Measurements from ENCODE around the gene MBD3L1. TPM values are rescaled to one million over a fixed set of nuclear protein-coding genes. Genes with fewer than 3 reads are reported as not detected.

MBD3L1 gene
- total RNA-seq: not detected

DNA sequence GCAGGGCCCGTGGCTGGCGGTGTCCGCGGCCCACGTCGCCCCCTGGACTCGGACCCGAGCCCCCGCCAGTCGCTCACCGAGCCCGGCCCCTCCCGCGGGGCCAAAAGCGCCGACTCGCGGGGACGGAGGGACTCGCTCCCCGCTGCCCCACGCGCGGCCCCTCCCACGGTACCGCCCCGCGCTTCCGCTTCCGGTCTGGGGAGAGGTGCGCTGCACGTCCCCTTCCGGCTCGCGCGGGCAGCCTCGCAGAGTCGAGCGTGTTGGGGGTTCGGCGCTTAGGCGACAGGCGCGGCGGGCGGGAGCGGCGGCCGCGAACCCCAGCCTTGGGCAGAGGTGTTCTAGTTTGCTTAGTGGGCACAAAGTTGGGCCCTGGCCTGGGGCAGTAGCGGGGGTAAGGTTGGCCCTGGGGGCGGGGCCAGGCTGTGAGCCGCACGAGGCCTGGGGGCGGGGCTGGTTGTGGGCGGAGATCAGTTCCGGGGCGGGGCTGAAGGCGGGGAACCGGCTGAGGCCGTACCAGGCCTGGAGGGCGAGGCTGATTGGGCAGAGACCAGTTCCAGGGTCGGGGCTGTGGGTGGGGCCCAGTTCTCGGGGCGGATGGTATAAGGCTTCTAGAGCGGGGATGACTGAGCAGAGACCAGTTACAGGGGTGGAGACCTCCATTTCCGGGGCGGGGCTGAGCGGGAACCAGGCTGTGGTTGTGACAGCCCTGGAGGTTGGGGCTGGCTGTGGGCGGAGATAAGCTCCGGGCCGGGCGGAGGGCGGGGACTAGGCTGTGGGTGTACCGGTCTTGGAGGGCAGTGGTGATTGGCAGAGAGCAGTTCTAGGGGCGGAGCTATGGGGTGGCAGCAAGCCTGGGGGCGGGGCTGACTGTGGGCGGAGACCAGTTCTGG lies at the start of gene MBD3L1, which contains the start of gene ZNF558:
MBD3L1 (plus strand) TSS at position 246 of the 890 bp plus-strand sequence. CDS start 10,302 bp downstream, outside the sequence.
ZNF558 (minus strand) TSS at position 173 of the 890 bp plus-strand sequence. CDS start 9,645 bp downstream, outside the sequence.
- Histone ChIP-seq H3K9me3 (no peaks in the 10 kb centered on the region), H3K4me1 (peaks cover 10% of the 10 kb centered on the region), H3K27ac (peak within 1 kb of the TSS; percentile 98), H3K27me3 (no peaks in the 10 kb centered on the region), H3K36me3 (peaks cover 20% of the 10 kb centered on the region), H3K4me3 (peak within 1 kb of the TSS; percentile 99)
- TF ChIP-seq, protein P1, sequence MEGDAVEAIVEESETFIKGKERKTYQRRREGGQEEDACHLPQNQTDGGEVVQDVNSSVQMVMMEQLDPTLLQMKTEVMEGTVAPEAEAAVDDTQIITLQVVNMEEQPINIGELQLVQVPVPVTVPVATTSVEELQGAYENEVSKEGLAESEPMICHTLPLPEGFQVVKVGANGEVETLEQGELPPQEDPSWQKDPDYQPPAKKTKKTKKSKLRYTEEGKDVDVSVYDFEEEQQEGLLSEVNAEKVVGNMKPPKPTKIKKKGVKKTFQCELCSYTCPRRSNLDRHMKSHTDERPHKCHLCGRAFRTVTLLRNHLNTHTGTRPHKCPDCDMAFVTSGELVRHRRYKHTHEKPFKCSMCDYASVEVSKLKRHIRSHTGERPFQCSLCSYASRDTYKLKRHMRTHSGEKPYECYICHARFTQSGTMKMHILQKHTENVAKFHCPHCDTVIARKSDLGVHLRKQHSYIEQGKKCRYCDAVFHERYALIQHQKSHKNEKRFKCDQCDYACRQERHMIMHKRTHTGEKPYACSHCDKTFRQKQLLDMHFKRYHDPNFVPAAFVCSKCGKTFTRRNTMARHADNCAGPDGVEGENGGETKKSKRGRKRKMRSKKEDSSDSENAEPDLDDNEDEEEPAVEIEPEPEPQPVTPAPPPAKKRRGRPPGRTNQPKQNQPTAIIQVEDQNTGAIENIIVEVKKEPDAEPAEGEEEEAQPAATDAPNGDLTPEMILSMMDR (IDR thresholded peaks at IDR 0.05): peak in 1 of 2 donors; percentile 51
- TF ChIP-seq POLR2AphosphoS5 (IDR thresholded peaks at IDR 0.05) (peak; percentile 75 to 96 (median 92)), EP300 (IDR thresholded peaks at IDR 0.05) (no peak), POLR2A (IDR thresholded peaks at IDR 0.05) (peak in 1 of 2 donors; percentile 86)
- peak; percentile 99 to 100 for DNase-seq (ENCODE audit: low spot score in 2 of 2)
- 2% methylated on average over 10 of the region's 78 CpGs for WGBS

DNA sequence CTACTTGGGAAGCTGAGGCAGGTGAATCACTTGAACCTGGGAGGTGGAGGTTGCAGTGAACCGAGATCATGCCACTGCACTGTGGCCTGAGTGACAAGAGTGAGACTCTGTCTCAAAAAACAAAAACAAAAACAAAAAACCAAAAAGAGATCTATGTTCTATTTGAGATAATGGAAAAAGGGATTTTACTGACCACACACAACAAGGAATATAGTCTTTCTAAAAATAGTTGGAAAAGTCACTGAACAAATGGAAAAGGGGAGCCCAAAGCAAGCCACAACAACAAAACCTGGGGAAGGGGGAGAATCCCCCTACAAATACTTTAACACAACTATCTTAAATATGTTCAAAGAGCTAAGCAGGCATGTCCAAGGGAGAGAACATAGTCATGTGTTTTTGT lies 37.4 kb upstream of the MBD3L1 start:
- 52% methylated on average over 1 of the region's 1 CpG for WGBS
- H3K4me3 ChIP-seq: no peak overlapping the region
- H3K27me3 ChIP-seq: no peaks in the 10 kb centered on the region
- no peaks in the 10 kb centered on the region for H3K4me1 ChIP-seq
- H3K27ac ChIP-seq: no peak overlapping the region
- TF ChIP-seq EP300 (IDR thresholded peaks at IDR 0.05) (no peak), POLR2AphosphoS5 (IDR thresholded peaks at IDR 0.05) (no peak), POLR2A (IDR thresholded peaks at IDR 0.05) (no peak)
- TF ChIP-seq, protein P1 (IDR thresholded peaks at IDR 0.05): no peak
- H3K9me3 ChIP-seq: peaks cover 11% of the 10 kb centered on the region
- no peaks in the 10 kb centered on the region for H3K36me3 ChIP-seq
- no peak for DNase-seq (ENCODE audit: low spot score in 2 of 2)

DNA sequence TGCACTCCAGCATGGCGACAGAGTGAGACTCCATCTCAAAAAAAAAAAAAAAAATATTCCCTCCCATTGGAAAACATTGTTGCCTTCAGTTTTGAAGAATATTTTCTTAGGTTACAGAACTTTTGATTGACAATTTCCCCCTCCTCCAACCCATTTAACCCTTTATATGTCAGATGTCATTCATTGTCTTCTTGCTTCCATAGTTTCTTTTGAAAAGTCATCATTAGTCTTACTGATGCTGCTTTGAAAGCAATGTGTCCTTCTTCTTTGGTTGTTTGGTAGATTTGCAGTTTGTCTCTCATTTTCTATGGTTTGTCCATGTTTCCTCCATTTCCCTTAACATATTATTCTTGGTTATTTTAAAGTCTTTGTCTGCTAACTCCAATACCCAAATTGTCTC lies 25.5 kb upstream of the MBD3L1 start:
- Histone ChIP-seq H3K27ac (no peak overlapping the region), H3K36me3 (peaks cover 58% of the 10 kb centered on the region), H3K4me1 (no peaks in the 10 kb centered on the region), H3K9me3 (peaks cover 86% of the 10 kb centered on the region), H3K4me3 (no peak overlapping the region), H3K27me3 (no peaks in the 10 kb centered on the region)
- TF ChIP-seq POLR2A (IDR thresholded peaks at IDR 0.05): no peak
- TF ChIP-seq, protein P1 (IDR thresholded peaks at IDR 0.05): no peak
- TF ChIP-seq EP300 (IDR thresholded peaks at IDR 0.05): no peak
- TF ChIP-seq POLR2AphosphoS5 (IDR thresholded peaks at IDR 0.05): no peak
- no peak for DNase-seq (ENCODE audit: low spot score in 2 of 2)
- 100% methylated on average over 1 of the region's 1 CpG for WGBS

DNA sequence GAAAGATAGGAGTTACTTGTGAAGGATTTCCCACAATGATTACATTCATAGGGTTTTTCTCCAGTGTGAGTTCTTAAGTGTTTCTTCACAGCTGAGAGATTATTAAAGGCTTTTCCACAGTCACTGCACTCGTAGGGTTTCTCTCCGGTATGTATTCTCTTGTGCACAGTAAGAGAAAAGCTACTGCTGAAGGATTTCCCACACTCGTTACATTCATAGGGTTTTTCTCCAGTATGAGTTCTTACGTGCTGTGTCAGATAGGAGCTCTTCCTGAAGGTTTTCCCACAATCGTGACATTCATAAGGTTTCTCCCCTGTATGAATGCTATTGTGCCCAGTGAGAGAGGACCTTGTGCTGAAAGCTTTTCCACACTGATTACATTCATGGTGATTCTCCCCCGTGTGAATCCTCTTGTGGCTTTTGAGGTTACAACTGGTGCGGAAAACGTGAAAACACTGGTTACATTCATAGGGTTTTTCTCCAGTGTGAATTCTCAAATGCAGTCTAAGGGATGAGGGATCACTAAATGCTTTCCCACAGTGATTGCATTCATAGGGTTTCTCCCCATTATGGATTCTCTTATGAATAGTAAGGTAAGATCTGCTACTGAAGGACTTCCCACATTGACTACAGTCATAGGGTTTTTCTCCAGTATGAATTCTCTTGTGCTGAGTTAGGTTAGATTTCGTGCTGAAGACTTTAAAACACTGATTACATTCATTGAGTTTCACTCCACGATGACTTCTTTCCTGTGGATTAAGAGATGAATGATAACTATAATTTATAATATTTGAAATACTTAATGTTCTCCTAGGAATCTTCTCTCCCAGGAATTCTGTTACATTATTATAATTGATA lies 20.6 kb upstream of the MBD3L1 start:
- no peak for TF ChIP-seq POLR2AphosphoS5 (IDR thresholded peaks at IDR 0.05)
- no peak for TF ChIP-seq POLR2A (IDR thresholded peaks at IDR 0.05)
- TF ChIP-seq EP300 (IDR thresholded peaks at IDR 0.05): no peak
- TF ChIP-seq, protein P1 (IDR thresholded peaks at IDR 0.05): no peak
- WGBS: 98% methylated on average over 10 of the region's 10 CpGs
- peaks cover 82% of the 10 kb centered on the region for H3K36me3 ChIP-seq

More for the DNA sequence above, 20.6 kb upstream of the MBD3L1 start:
- no peaks in the 10 kb centered on the region for H3K27me3 ChIP-seq
- no peak overlapping the region for H3K27ac ChIP-seq
- peaks cover 94% of the 10 kb centered on the region for H3K9me3 ChIP-seq
- DNase-seq (ENCODE audit: low spot score in 2 of 2): no peak
- no peak overlapping the region for H3K4me3 ChIP-seq
- no peaks in the 10 kb centered on the region for H3K4me1 ChIP-seq

Data from suprapubic skin (tissue), 4 donors.